Measurements from ENCODE around the gene ZNF385B.
"Not testable (repeated sequence)": the region's sequence is repeated elsewhere in the genome, so short reads cannot be mapped to it uniquely, and the experiment has no call there.

The ZNF385B gene

DNA sequence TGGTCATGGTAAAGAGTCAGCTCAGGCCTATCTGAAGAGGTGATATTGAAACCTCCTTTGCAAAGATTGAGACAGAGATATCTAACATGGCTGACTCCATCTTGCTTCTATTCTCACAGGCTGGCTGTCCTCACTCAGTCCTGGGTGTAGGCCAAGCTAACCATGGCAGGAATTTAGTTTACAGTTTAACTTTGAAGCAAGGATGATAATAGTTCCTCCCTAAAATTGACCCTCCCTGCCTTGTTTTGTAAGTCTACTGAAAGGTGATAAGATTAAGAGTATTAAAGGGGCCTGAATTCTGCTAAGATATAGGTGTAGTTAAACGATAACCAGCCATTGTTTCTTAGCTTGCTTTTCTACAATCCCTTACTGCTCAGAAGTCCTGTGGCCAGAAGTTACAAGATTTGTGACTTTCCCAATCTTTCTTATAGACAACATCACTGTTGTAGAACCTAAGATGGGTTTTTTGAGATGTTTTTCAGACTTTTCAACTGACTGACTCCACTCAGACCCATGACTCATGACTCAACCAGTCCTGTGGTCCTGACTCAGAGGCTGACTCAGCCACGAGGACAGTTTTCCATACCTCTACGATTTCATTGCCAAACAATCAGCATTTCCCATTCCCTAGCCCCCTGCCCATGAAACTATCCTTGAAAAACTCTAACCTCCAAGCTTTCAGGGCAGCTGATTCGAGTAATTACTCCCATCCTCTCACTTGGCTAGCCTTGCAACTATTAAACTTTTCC is 401.1 kb downstream of the ZNF385B start:
- Histone ChIP-seq H4K12ac (ENCODE audit: low read depth, low read length) (no peak overlapping the region), H3K4me2 (ENCODE audit: low read length) (no peak overlapping the region), H2BK120ac (ENCODE audit: insufficient read depth, low read length, poor library complexity) (no peak overlapping the region), H2AFZ (ENCODE audit: insufficient read depth, low read length, poor library complexity) (no peak overlapping the region), H3K36me3 (ENCODE audit: control insufficient read depth in 1 of 2, insufficient read depth in 2 of 2, low read length in 2 of 2) (no peaks in the 10 kb centered on the region), H3K27ac (ENCODE audit: low read depth, low read length) (peak overlapping the region; percentile 53), H3K27me3 (ENCODE audit: insufficient read depth, low read length) (no peaks in the 10 kb centered on the region), H2BK5ac (ENCODE audit: low read depth, low read length, poor library complexity) (no peak overlapping the region), H3K4me3 (ENCODE audit: low read depth, low read length) (no peak overlapping the region), H2AK5ac (ENCODE audit: low read length) (no peak overlapping the region), H3K79me2 (ENCODE audit: control insufficient read depth, insufficient read depth, low read length, poor library complexity) (no peaks in the 10 kb centered on the region), H3K4me1 (ENCODE audit: control insufficient read depth in 1 of 2, insufficient read depth in 2 of 2, low read length in 2 of 2) (no peaks in the 10 kb centered on the region), H4K91ac (ENCODE audit: low read depth, low read length) (no peak overlapping the region), H3K4ac (ENCODE audit: low read depth, low read length) (no peak overlapping the region), H3K14ac (ENCODE audit: low read length) (no peak overlapping the region), H2BK12ac (ENCODE audit: low read length) (no peak overlapping the region), H3K9ac (ENCODE audit: low read length) (no peak overlapping the region), H3K18ac (ENCODE audit: low read length) (no peak overlapping the region), H4K8ac (ENCODE audit: low read depth, low read length) (no peak overlapping the region), H3K79me1 (ENCODE audit: low read length) (no peaks in the 10 kb centered on the region), H3K23ac (ENCODE audit: low read length) (no peak overlapping the region), H3K9me3 (ENCODE audit: insufficient read depth, low read depth, low read length) (no peaks in the 10 kb centered on the region)
- DNase-seq = peak; percentile 71 to 84
- WGBS (ENCODE audit: extremely low coverage, insufficient coverage, insufficient read length) = no CpG with 5 or more reads among the region's 4 CpGs

DNA sequence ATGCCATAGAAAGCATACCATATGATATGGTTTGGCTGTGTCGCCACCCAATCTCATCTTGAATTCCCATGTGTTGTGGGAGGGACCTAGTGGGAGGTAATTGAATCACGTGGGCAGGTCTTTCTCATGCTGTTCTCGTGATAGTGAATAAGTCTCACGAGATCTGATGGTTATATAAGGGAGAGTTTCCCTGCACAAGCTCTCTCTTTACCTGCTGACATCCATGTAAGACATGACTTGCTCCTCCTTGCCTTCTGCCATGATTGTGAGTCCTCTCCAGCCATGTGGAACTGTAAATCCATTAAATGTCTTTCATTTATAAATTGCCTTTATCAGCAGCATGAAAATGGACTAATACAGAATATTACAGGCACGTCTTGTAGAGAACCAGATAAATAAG is 403.3 kb downstream of the ZNF385B start:
- H2BK12ac ChIP-seq (ENCODE audit: low read length); H3K9ac ChIP-seq (ENCODE audit: low read length); H3K79me2 ChIP-seq (ENCODE audit: control insufficient read depth, insufficient read depth, low read length, poor library complexity); H2BK120ac ChIP-seq (ENCODE audit: insufficient read depth, low read length, poor library complexity); DNase-seq; H3K79me1 ChIP-seq (ENCODE audit: low read length); H2AFZ ChIP-seq (ENCODE audit: insufficient read depth, low read length, poor library complexity); H3K4me2 ChIP-seq (ENCODE audit: low read length); H4K12ac ChIP-seq (ENCODE audit: low read depth, low read length); H3K4ac ChIP-seq (ENCODE audit: low read depth, low read length); H3K4me3 ChIP-seq (ENCODE audit: low read depth, low read length); H4K8ac ChIP-seq (ENCODE audit: low read depth, low read length); H3K23ac ChIP-seq (ENCODE audit: low read length); H3K4me1 ChIP-seq (ENCODE audit: control insufficient read depth in 1 of 2, insufficient read depth in 2 of 2, low read length in 2 of 2); H3K18ac ChIP-seq (ENCODE audit: low read length); H3K36me3 ChIP-seq (ENCODE audit: control insufficient read depth in 1 of 2, insufficient read depth in 2 of 2, low read length in 2 of 2); H4K91ac ChIP-seq (ENCODE audit: low read depth, low read length); H3K9me3 ChIP-seq (ENCODE audit: insufficient read depth, low read depth, low read length); H2AK5ac ChIP-seq (ENCODE audit: low read length); H2BK5ac ChIP-seq (ENCODE audit: low read depth, low read length, poor library complexity); H3K14ac ChIP-seq (ENCODE audit: low read length); H3K27ac ChIP-seq (ENCODE audit: low read depth, low read length); H3K27me3 ChIP-seq (ENCODE audit: insufficient read depth, low read length): not testable (repeated sequence)
- WGBS (ENCODE audit: extremely low coverage, insufficient coverage, insufficient read length) = no CpG with 5 or more reads among the region's 5 CpGs

DNA sequence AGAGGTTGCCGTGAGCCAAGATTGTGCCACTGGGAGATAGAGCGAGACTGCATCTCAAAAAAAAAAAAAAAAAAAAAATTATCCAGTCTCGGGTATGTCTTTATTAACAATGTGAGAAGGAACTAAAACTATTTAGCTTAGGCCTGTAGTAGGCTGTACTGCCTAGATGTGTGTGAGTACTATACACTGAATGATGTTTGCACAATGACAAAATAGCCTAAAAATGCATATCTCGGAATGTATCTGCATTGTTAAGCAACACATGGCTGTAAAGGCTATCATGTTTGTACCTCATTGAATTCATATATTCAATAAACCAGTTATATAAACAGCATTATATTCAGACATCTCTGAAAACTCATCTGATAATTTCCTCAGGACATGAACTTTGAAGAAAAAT is 405.6 kb downstream of the ZNF385B start:
- no peak overlapping the region for H2BK12ac ChIP-seq (ENCODE audit: low read length)
- H2BK120ac ChIP-seq (ENCODE audit: insufficient read depth, low read length, poor library complexity) = no peak overlapping the region
- H4K91ac ChIP-seq (ENCODE audit: low read depth, low read length) = no peak overlapping the region
- no peaks in the 10 kb centered on the region for H3K9me3 ChIP-seq (ENCODE audit: insufficient read depth, low read depth, low read length)
- no peak overlapping the region for H3K9ac ChIP-seq (ENCODE audit: low read length)
- no peak overlapping the region for H4K12ac ChIP-seq (ENCODE audit: low read depth, low read length)
- no peak overlapping the region for H4K8ac ChIP-seq (ENCODE audit: low read depth, low read length)
- no peaks in the 10 kb centered on the region for H3K36me3 ChIP-seq (ENCODE audit: control insufficient read depth in 1 of 2, insufficient read depth in 2 of 2, low read length in 2 of 2)
- no peaks in the 10 kb centered on the region for H3K79me2 ChIP-seq (ENCODE audit: control insufficient read depth, insufficient read depth, low read length, poor library complexity)
- no CpG with 5 or more reads among the region's 4 CpGs for WGBS (ENCODE audit: extremely low coverage, insufficient coverage, insufficient read length)
- peak; percentile 38 to 91 for DNase-seq
- H3K4me1 ChIP-seq (ENCODE audit: control insufficient read depth in 1 of 2, insufficient read depth in 2 of 2, low read length in 2 of 2) = no peaks in the 10 kb centered on the region
- H3K23ac ChIP-seq (ENCODE audit: low read length) = no peak overlapping the region
- H3K14ac ChIP-seq (ENCODE audit: low read length) = no peak overlapping the region
- no peaks in the 10 kb centered on the region for H3K27me3 ChIP-seq (ENCODE audit: insufficient read depth, low read length)
- H2AFZ ChIP-seq (ENCODE audit: insufficient read depth, low read length, poor library complexity) = no peak overlapping the region
- no peak overlapping the region for H3K27ac ChIP-seq (ENCODE audit: low read depth, low read length)
- H3K79me1 ChIP-seq (ENCODE audit: low read length) = no peaks in the 10 kb centered on the region
- H2AK5ac ChIP-seq (ENCODE audit: low read length) = no peak overlapping the region
- H3K18ac ChIP-seq (ENCODE audit: low read length) = no peak overlapping the region
- H3K4me3 ChIP-seq (ENCODE audit: low read depth, low read length) = no peak overlapping the region
- no peak overlapping the region for H3K4ac ChIP-seq (ENCODE audit: low read depth, low read length)
- no peak overlapping the region for H2BK5ac ChIP-seq (ENCODE audit: low read depth, low read length, poor library complexity)
- H3K4me2 ChIP-seq (ENCODE audit: low read length) = no peak overlapping the region

DNA sequence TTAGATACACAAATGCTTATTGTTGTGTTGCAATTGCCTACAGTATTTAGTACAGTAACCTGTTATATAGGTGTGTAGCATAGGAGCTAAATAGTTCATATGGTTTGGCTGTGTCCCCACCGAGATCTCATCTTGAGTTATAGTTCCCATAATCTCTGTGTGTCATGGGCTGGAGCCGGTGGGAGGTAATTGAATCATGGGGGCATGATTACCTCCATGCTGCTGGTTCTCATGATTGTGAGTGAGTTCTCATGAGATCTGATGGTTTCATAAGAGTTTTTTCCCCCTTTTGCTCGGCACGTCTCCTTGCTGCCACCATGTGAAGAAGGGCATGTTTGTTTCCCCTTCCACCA is 406.3 kb downstream of the ZNF385B start:
- Histone ChIP-seq H2AFZ (ENCODE audit: insufficient read depth, low read length, poor library complexity) (no peak overlapping the region), H3K4me2 (ENCODE audit: low read length) (no peak overlapping the region), H2BK5ac (ENCODE audit: low read depth, low read length, poor library complexity) (no peak overlapping the region), H3K27me3 (ENCODE audit: insufficient read depth, low read length) (no peaks in the 10 kb centered on the region), H3K27ac (ENCODE audit: low read depth, low read length) (no peak overlapping the region), H3K23ac (ENCODE audit: low read length) (no peak overlapping the region), H3K79me1 (ENCODE audit: low read length) (no peaks in the 10 kb centered on the region), H4K12ac (ENCODE audit: low read depth, low read length) (no peak overlapping the region), H3K18ac (ENCODE audit: low read length) (no peak overlapping the region), H3K4ac (ENCODE audit: low read depth, low read length) (no peak overlapping the region), H3K9ac (ENCODE audit: low read length) (no peak overlapping the region), H3K4me3 (ENCODE audit: low read depth, low read length) (no peak overlapping the region), H2AK5ac (ENCODE audit: low read length) (no peak overlapping the region), H2BK120ac (ENCODE audit: insufficient read depth, low read length, poor library complexity) (no peak overlapping the region), H3K14ac (ENCODE audit: low read length) (no peak overlapping the region), H3K4me1 (ENCODE audit: control insufficient read depth in 1 of 2, insufficient read depth in 2 of 2, low read length in 2 of 2) (no peaks in the 10 kb centered on the region), H4K91ac (ENCODE audit: low read depth, low read length) (no peak overlapping the region), H3K9me3 (ENCODE audit: insufficient read depth, low read depth, low read length) (no peaks in the 10 kb centered on the region), H3K36me3 (ENCODE audit: control insufficient read depth in 1 of 2, insufficient read depth in 2 of 2, low read length in 2 of 2) (no peaks in the 10 kb centered on the region), H4K8ac (ENCODE audit: low read depth, low read length) (no peak overlapping the region), H3K79me2 (ENCODE audit: control insufficient read depth, insufficient read depth, low read length, poor library complexity) (no peaks in the 10 kb centered on the region), H2BK12ac (ENCODE audit: low read length) (no peak overlapping the region)
- DNase-seq = peak in 1 of 2 donors; percentile 2
- WGBS (ENCODE audit: extremely low coverage, insufficient coverage, insufficient read length) = no CpG with 5 or more reads among the region's 4 CpGs
